Stimulated activated CD8-positive, alpha-beta memory T cell treated with anti-CD3 and anti-CD28 coated beads, Interleukin-7, amount 100 ng/mL, for 1 hour (primary cell): Measurements from ENCODE around the gene LCT.
A peak's percentile ranks its signal among the peaks of the same experiment; 100 is the strongest.
"Not testable (repeated sequence)": the region's sequence is repeated elsewhere in the genome, so short reads cannot be mapped to it uniquely, and the experiment has no call there.

Experiments
- DNase-seq, 2 donors: peaks; one replicate each; pipeline ENCODE4 v3.0.0-alpha.2; 2020; ENCODE audit warnings: low read depth in 2 of 2

LCT gene

DNA sequence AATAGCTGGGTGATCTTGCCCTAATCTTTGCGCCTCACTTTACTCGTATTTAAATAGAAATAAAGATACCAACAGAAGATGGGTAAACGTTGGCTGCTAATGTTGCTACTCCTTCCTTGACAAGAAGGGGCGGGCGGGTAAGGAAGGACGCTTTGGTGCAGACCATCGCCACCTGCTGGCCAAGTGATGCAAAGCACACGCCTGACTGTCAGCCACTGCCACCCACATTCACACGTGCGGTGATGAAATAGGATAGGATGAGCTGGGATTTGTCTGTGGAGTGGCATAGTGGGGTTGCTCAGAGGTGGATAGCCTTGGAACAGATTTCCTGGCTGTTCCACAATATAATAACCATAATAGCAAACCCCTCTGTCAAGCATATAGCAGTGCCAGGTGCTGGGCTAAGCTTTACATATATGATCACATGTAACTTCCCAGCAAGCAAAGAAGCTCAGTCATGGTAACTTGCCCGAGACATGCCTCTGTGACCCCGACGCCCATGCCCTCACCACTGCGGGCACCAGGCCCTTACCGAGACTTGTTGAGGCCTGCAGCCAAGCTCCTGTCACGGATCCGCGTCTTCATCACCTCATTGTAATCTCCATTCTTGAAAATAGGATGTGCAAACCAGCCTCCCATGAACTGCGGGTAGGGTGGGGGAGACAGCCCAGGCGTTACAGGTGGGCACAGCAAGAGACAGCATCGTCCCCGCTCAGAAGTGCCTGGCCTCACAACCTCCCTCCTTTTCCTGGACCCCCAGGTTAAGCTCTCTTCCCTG lies 39.3 kb downstream of the LCT start:
- DNase-seq, result peak; percentile 56 to 58

DNA sequence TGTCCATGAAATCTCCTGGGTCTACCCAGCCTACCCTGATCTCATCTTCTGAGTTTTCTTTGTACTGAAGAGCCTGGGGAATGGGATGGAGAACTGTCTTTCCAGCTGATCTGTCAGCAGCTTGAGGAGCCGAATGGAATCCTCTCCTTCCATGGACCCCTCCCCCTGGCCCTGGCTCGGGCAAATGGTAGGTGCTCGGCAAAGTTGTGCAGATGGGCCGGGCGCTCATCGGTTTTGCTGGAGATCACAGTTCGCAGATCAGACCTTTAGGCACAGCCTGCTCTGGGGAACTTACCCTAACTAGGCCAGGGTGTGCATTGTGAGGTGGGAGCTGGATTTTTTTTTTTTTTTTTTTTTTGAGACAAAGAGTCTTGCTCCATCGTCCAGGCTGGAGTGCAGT lies 40.4 kb downstream of the LCT start:
- no peak for DNase-seq

DNA sequence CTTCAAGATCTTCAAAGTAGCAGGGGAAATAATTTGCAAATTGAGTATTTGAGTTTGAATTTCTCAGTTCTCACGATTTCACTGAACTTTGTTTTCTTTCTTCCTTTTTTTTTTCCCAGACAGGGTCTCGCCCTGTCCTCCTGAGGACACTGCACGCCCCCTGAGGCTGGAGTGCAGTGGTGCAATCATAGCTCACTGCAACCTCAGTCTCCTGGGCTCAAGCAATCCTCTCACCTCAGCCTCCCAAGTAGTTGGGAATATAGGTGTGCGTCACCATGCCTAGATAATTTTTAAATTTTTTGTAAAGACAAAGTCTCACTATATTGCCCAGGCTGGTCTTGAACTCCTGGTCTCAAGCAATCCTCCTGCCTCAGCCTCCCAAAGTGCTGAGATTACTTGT lies 41.3 kb downstream of the LCT start:
- DNase-seq, result not testable (repeated sequence)

DNA sequence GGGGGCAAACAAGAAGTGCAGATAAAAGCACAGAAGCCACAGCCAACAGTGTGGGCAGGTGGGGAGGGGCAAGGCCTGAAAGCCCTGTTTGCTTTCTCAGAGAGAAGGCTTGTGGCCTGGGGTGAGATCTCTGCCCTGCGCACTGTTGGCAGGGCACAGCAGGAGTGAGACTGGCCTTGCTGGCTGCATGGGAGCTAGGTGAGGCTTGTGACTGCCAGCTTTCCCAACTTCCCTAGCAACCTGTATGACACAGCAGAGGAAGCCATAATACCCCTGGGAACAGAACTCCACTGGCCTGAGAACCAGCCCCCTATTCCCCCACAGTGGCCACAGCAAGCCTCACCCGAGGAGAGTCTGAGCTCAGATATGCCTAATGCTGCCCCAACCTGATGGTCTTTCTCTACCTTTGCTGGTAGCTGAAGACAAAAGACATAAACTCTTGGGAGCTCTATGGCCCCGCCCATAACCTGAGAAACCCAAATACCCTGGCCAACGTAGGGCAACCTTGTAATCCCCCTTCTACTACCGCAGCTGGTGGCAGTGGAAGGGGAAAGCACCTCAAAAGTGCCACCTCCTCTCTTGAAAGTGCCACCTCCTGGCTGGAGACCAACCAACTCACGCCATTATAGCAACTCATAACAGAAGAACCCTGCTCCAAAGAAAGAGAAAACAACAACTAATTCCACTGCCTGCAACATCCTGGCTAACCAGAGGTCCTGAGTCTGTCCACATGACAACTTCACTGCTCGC lies 44.4 kb downstream of the LCT start:
- no peak for DNase-seq

DNA sequence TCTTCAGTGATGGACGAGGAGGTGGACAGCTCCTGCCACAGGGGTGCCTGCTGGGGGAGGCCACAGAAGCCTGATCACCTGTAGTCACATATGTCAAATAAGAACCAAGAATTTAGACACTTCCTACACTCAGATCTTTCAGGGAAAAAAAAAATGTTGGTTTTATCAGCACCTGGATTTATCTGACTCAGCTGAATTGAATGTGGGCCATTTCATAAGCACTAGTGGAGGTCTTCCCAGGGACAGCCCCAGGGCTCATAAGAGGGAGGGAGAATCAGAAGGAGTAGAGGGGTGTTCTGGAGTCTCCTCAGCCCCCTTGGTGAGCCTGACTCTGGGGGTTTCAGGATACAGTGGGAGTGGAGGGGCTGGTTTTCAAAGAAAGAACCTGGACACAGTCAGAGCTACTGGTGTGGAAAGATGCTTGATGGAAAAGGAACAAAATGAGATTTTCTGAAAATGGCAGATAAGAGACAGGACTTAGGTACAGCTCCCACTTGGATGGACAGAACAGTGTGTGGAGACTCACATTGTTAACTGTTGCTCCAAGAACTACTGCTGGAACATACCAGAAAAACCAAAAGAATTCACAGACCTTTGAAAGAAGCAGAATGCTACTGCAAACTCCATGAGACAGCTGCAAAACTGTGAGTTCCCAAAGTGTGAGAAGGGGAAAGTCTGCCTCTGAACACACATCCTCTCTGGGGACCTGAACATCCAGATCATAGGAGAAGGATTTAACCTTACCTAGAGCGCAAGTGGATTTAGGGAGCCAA lies 45.4 kb downstream of the LCT start:
- DNase-seq, result no peak

DNA sequence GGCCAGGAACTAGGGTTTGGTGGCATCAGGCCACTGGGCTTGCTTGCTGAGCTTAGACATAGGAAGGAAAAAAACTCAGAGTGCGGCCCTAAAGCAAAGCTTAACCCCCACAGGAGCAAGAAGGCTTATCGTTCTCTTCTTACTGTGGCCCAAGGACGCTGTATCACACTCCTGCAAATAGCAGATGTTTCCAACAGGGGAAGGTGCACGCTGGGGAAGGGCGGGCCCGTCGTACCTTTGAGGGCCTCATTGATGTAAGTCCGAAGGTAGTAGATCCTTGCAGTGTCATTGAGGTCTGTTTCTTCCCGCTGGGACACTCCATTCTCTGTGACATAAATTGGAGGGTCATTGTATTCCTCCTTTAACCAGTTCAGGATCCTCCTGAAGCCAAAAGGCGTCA lies 46.6 kb downstream of the LCT start:
- no peak for DNase-seq

DNA sequence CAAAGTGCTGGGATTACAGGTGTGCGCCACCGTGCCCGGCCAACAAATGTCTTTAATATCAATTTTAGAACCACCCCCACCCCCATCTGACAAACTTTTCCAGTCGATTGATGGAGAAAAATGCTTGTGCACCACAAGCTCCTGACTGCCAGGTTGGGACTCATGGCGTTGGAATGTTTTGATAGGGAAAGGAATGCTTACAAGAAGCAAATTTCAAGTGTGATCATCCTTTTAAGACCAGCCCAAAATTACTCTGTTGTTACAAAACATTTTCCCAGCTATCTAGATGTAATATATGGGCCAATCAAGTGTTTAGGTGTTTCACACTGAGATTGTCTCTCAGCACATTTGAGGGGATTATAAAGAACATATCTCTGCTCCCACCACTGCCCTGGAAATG lies 50.2 kb downstream of the LCT start:
- no peak for DNase-seq

DNA sequence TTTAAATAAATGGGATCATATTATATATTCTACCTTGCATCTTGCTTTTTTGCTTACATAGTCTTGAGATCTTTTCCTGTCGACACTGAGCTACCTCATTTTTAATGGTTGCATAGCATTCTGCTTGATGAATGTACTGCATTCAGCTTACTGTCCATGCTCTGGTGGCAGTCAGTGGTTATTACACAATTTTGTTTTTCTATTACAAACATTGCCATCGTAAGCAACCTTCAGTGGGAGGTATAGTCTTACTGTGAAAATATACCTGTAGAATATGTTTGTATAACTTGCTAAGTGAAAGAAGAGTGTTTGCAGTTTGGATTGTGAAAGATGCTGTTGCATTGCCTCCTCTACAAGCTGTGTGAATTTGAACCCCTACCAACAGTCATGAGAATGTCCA lies 52.0 kb downstream of the LCT start:
- no peak for DNase-seq

DNA sequence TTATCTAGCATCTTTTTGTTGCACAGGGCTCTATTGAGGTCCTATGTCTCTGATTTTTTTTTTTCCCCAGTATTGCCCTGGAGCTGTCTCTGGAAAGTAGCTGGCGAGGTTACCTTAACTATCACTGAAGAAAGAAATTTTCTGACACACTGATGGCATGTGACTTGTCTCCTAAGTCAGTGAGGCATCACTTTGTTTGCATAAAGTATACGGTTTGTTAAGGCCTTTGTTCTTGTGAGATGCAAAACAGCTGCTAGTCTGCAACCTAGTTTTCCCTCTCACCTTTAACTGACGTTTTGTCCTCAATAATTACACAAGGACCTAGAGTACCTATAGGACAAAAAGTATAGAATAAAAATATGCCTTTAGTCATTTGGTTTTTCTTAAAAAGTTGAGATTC lies 53.5 kb downstream of the LCT start:
- no peak for DNase-seq

DNA sequence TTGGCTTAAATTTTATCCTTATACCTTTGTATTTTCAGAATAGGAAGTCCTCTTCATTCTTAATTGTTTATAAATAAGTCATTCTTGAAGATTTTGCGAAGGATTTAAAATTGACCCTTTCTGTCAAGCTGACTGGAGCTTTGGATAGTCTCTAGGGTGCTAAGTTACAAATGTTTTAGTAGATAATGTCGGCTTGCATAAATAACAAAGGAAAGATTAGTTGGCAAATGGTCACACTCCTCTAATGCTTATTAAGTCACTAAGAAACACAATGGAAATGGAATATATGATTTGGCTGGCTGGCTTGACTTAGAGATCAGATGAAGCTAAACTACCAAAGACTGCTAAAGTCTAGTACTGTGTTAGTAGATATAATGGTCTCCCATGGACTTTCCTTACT lies 54.8 kb downstream of the LCT start:
- DNase-seq, result no peak

DNA sequence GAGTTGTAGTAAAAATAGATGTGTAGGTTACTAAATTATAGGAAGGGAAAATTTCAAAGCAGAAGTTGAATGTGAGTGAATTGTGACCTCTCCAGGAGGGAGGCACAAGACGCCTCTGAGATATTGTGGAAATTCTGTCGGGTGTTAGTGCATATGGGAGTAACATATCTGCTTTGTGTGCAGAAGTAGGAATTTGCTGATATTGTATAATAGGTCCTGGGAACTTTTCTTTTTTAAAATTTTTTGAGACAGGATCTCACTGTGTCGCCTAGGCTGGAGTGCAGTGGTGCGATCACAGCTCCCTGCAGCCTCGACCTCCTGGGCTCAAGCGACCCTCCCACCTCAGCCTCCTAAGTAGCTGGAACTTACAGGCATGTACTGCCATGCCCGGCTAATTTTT lies 60.6 kb downstream of the LCT start:
- DNase-seq, result no peak

DNA sequence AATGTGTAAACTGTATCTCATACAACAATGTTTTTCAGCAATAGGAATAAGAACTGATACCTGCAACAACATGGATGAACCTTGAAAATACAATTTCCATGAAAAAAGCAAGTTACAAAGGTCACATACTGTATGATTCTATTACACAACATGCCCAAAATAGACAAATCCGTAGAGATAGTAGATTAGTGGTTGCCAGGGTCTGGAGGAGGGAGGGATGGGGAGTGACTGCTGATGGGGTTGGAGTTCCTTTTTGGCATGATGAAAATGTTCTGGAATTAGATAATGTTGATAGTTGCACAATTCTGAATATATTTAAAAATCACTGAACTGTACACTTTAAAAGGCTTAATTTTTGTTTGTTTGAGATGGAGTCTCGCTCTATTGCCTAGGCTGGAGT lies 61.6 kb downstream of the LCT start:
- DNase-seq, result no peak

DNA sequence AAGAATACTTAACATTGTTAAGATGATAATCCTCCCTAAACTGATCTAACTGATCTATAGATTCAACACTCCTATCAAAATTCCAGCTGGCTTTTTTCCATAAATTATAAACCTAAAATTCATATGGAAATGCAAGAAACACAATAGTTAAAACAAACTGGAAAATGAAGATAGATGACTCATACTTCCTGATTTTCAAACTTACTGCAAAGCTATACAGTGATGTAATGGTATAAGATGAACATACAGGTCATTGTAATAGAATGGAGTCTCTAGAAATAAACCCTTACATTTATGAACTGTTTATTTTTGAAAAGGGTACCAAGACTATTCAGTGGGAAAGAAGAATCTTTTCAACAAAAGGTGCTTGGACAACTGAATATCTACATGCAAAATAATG lies 63.1 kb downstream of the LCT start:
- no peak for DNase-seq

DNA sequence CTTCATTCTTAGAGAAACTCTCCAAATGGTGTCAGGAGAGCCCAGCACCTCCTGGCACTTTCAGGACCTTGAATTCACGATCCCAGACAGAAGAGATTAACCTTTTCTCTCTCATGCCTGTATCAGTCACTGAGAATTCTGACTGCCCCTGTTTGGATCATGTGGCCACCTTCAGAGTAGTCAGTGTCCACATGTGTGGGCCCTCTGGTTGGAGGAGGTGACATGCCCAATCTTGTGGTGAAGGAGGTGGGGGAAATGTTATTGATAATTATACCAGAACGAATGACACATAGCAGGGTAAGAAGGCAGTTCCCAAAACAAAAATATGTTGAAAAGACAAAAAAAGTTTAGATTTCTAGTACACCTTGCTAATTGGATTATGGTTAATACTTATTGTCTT lies 63.7 kb downstream of the LCT start:
- DNase-seq, result no peak

DNA sequence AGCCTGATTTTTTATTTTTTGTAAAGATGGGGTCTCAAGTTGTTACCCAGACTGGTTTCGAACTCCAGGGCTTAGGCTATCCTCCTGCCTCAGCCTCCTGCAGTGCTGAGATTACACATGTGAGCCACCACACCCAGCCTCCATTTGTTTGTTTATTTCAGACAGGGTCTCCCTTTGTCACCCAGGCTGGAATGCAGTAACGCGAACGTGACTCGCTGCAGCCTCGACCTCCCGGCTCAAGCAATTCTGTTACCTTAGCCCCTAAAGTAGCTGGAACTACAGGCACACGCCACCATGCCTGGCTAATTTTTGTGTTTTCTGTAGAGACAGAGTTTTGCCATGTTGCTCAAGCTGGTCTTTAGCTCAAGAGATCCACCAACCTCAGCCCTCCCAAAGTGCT lies 68.1 kb downstream of the LCT start:
- no peak for DNase-seq

DNA sequence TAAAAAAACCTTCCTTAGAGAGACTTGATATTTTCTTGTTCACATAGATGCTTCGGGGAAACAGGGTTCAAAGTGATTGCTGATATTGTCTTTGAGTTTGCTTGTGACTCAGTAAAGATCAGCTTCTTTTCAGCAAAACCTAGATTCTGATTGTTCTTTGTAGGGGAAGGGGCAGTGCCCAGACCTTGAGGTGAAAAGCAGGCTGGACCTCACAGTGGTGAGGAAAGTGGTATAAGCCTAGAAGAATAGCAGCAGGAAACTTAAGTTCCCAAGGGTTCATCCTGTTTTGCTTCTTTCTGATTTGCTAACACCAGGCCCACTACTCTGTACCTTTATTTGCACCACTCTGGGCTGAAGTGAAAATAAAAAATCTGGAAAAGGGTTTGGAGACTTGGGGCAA lies 74.5 kb downstream of the LCT start:
- no peak for DNase-seq

DNA sequence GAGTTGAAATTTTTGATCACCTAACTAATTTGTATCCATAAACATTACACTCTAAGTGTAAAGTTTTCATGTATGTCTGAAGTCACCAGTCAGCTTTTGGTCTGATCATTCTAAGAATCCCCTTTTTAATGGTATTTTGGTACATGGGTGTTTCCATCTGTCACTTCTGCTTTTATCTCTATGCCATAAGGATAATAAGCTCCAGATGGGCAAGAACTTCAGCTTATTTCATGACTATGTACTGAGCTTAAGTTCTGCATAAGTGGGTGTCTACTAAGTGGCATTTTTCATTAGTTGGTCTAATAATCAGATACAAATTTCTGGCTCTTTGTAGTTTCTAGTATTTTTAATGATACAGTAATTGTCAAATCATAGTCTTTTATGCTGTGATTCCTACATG lies 75.0 kb downstream of the LCT start:
- no peak for DNase-seq

DNA sequence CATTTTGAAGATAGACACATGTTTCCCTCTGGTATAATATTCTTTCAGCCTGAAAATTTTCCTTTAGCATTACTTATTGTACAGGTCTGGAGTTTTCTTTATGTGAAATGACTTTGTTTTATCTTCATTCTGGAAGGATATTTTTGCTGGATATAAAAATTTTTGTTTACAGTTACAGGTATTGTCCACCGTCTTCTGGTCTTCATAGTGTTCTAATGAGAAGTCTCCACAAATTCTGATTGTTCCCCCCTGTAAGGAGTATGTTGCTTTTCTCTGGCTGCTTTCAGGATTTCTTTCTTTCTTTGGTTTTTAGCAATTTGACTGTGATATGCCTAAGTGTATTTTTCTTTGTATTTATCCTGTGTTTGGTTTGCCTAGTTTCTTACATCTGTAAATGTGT lies 80.3 kb downstream of the LCT start:
- DNase-seq, result no peak

DNA sequence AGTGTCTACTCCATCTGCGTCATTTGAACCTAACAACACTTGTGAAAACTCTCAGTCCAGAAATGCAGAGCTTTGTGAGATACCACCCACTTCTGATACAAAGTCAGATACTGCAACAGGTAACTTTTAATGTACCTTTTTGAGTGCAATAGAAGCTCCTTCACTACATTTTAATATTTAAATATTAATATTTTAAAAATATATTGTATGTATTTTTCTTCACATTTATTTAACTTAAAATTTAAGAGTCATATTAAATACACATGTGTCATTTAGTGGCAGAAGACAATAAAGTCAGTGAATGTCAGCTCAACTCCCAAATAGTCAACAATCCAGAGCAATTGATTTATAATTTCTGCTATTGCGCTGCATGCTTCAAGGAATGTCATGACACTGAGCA lies 81.4 kb downstream of the LCT start:
- DNase-seq, result no peak

DNA sequence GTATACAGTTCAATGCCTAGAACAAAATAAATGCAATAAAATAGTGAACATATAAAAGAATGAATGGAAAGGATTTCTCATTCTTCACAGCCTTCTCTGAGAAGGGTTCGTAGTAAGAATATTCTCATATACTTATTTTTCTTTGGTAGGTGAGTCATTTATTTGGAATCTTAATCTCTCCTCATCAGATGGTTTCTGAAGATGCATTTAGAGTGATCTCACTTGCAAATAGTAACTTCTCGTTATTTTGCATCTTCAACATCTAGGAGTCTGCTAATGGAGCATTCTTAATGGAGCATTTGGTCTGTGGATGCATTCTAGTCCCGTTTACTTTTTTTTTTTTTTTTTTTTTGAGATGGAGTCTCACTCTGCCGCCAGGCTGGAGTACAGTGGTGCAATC lies 91.4 kb downstream of the LCT start:
- no peak for DNase-seq

DNA sequence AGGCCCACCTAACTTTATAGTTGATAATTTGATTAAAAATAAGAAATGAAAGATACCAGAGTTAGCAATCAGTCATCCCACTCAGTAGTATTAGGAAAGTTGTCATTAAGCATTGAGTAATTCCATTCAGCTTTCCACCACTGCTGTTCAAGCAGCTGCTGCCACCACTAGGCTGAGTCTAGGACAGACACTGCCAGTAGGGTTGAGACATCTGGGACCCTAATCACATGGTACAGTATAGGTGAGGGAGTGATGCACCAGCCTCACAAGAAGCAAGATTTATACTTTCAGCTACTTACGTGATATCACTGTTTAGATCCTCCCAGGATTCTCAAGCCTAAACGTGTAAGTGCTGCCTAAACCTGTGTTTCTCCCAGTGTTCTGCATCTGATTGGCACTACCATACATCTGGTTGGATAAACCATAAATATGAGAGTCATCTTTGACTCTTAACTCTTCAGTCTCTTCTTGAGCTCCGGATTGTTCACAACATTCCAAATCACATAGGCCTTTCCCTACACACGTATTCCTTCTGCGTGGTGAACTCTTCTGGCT lies 92.1 kb downstream of the LCT start:
- no peak for DNase-seq

DNA sequence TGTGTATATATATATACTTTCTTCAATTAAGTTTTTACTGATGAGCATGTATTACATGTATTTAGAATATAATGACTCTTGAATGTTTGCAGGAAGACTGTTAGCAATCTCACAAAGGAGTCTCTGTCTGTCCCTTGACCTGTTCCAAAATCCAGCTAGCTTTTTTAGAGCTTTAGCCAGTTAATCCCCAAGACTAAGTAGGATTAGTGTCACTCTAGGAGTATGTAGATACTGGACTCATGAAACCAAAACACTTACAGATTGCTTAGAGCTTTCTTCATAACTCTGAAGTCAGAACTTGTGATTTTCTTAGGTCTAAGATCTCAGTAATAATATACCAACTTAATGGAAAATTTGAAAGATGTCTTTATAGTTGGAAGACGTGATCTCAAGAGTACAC lies 93.1 kb downstream of the LCT start:
- DNase-seq, result no peak
